Suprapubic skin (tissue), 4 donors: ENCODE results near the gene NINL. TPM values are rescaled to one million over a fixed set of nuclear protein-coding genes. Genes with fewer than 3 reads are reported as not detected.
"Not testable (repeated sequence)": the region's sequence is repeated elsewhere in the genome, so short reads cannot be mapped to it uniquely, and the experiment has no call there.

Source experiments
- DNase-seq, 2 donors: peaks; one replicate each; pipeline ENCODE4 v3.0.0-alpha.2; 2019; ENCODE audit warnings: low spot score in 2 of 2
- H3K27ac ChIP-seq: fragments of 200-600 bp; sonication (generic); one replicate; pipeline ENCODE4 v1.5.1; 2019
- H3K27me3 ChIP-seq: fragments of 200-600 bp; sonication (generic); one replicate; pipeline ENCODE4 v1.5.1; 2019
- H3K36me3 ChIP-seq: fragments of 200-600 bp; sonication (generic); one replicate; pipeline ENCODE4 v1.5.1; 2019
- H3K4me1 ChIP-seq: fragments of 200-600 bp; sonication (generic); one replicate; pipeline ENCODE4 v1.5.1; 2019
- H3K4me3 ChIP-seq: fragments of 200-600 bp; sonication (generic); one replicate; pipeline ENCODE4 v1.5.1; 2019; ENCODE audit warnings: mild to moderate bottlenecking
- H3K9me3 ChIP-seq: fragments of 200-600 bp; sonication (generic); one replicate; pipeline ENCODE4 v1.5.1; 2019
- EP300 ChIP-seq: sonication (generic); formaldehyde crosslinking; IDR thresholded peaks from one replicate; pipeline ENCODE4 v1.6.1; 2017; ENCODE audit warnings: antibody characterized with exemption
- POLR2A ChIP-seq, 2 donors: fragments of 450-650 bp; IDR thresholded peaks; one replicate each; pipeline ENCODE4 v1.6.1; 2017; ENCODE audit warnings: antibody characterized with exemption in 2 of 2, mild to moderate bottlenecking in 2 of 2, moderate library complexity in 2 of 2
- POLR2AphosphoS5 ChIP-seq, 3 donors: sonication (generic); formaldehyde crosslinking; IDR thresholded peaks; one replicate each; pipeline ENCODE4 v1.6.1; 2017; ENCODE audit warnings: antibody characterized with exemption in 3 of 3
- WGBS: methylation state at CpG from one replicate; pipeline ENCODE4 v1.1.5; 2018; 5-methylcytosine and 5-hydroxymethylcytosine counted together
- total RNA-seq, 4 donors: library from RNA; depleted of rRNA; stranded (reverse); fragments of >200 nt; gene quantifications; one replicate each; pipeline ENCODE4 v1.1.0, GENCODE V29; 2016
- TF ChIP-seq, protein P1 (sequence below), 2 donors: fragments of 200-600 bp in 1 of 2; fragments of 450-650 bp in 1 of 2; sonication (generic) in 1 of 2; IDR thresholded peaks; one replicate each; pipeline ENCODE4 v1.5.1; 2016 to 2019; ENCODE audit warnings: antibody characterized with exemption in 2 of 2, mild to moderate bottlenecking in 1 of 2, moderate library complexity in 1 of 2

NINL gene
- total RNA-seq, 4 donors from 2014 or later = 2.0 to 6.9 (median 2.6) TPM

- 84% methylated on average over 5 of the region's 5 CpGs for WGBS
- Histone ChIP-seq H3K27ac (no peak overlapping the region), H3K4me3 (no peak overlapping the region), H3K36me3 (no peaks in the 10 kb centered on the region), H3K27me3 (no peaks in the 10 kb centered on the region), H3K9me3 (no peaks in the 10 kb centered on the region), H3K4me1 (peaks cover 14% of the 10 kb centered on the region)
- TF ChIP-seq POLR2AphosphoS5 (IDR thresholded peaks at IDR 0.05) (no peak), POLR2A (IDR thresholded peaks at IDR 0.05) (no peak), EP300 (no peak)
- TF ChIP-seq, protein P1, sequence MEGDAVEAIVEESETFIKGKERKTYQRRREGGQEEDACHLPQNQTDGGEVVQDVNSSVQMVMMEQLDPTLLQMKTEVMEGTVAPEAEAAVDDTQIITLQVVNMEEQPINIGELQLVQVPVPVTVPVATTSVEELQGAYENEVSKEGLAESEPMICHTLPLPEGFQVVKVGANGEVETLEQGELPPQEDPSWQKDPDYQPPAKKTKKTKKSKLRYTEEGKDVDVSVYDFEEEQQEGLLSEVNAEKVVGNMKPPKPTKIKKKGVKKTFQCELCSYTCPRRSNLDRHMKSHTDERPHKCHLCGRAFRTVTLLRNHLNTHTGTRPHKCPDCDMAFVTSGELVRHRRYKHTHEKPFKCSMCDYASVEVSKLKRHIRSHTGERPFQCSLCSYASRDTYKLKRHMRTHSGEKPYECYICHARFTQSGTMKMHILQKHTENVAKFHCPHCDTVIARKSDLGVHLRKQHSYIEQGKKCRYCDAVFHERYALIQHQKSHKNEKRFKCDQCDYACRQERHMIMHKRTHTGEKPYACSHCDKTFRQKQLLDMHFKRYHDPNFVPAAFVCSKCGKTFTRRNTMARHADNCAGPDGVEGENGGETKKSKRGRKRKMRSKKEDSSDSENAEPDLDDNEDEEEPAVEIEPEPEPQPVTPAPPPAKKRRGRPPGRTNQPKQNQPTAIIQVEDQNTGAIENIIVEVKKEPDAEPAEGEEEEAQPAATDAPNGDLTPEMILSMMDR (IDR thresholded peaks at IDR 0.05) = no peak
- DNase-seq = no peak
These were observed 32.4 kb downstream of the NINL start for GRCh38 chr20:25552977-25553376.

- TF ChIP-seq, protein P1 (IDR thresholded peaks at IDR 0.05) = no peak
- no peak for TF ChIP-seq EP300
- TF ChIP-seq POLR2A (IDR thresholded peaks at IDR 0.05) = no peak
- no peak for TF ChIP-seq POLR2AphosphoS5 (IDR thresholded peaks at IDR 0.05)
- DNase-seq = no peak
- Histone ChIP-seq H3K4me1 (peaks cover 14% of the 10 kb centered on the region), H3K36me3 (no peaks in the 10 kb centered on the region), H3K27ac (no peak overlapping the region), H3K9me3 (no peaks in the 10 kb centered on the region), H3K4me3 (no peak overlapping the region), H3K27me3 (no peaks in the 10 kb centered on the region)
- 84% methylated on average over 6 of the region's 6 CpGs for WGBS
These were observed 33.7 kb downstream of the NINL start for GRCh38 chr20:25551413-25552215.

DNA sequence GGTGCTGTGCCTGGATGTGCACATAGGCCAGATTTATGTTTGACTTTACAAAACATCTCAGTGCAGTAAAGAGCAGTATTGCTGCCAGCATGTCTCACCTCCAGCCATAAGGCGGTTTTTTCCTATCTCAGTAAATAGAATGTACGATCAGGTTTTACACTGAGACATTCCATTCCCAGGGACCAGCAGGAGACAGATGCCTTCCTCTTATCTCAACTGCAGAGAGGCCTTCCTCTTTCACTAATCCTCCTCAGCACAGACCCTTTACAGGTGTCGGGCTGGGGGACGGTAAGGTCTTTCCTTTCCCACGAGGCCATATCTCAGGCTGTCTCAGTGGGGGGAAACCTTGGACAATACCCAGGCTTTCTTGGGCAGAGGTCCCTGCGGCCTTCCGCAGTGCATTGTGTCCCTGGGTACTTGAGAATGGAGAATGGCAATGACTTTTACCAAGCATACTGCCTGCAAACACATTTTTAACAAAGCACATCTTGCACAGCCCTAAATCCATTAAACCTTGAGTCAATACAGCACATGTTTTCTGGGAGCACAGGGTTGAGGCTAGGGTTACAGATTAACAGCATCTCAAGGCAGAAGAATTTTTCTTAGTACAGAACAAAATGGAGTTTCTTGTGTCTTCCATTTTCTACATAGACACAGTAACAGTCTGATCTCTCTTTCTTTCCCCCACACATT lies 34.5 kb downstream of the NINL start:
- DNase-seq, H3K27me3 ChIP-seq, H3K36me3 ChIP-seq, H3K27ac ChIP-seq, H3K4me3 ChIP-seq, H3K9me3 ChIP-seq: not testable (repeated sequence)
- WGBS = 93% methylated on average over 7 of the region's 7 CpGs
- H3K4me1 ChIP-seq = peaks cover 14% of the 10 kb centered on the region

DNA sequence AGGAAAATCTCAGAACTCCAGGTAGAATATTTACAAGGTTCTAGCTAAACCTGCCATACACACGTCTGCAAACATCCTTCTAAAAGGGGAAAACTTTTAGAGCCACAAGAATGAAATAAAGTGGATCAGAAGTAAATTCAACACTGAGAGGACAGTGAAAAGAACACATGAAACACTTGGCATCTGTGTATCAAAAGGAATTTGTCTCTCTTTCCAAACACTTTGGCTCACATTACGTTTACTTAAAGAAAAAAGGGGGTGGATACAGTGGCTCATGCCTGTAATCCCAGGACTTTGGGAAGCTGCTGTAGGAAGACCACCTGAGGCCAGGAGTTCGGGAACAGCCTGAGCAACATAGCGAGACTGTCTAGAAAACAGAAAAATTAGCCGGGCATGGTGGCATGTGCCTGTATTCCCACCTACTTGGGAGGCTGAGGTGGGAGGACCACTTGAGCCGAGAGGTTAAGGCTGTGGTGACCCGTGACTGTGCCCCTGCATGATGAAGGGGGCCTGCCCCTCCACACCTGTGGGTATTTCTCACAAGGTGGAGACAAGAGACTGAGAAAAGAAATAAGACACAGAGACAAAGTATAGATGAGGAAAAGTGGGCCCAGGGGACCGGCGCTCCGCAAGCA lies 35.4 kb downstream of the NINL start:
- Histone ChIP-seq H3K4me1 (peaks cover 14% of the 10 kb centered on the region), H3K27ac (no peak overlapping the region), H3K27me3 (no peaks in the 10 kb centered on the region), H3K36me3 (no peaks in the 10 kb centered on the region), H3K4me3 (no peak overlapping the region), H3K9me3 (no peaks in the 10 kb centered on the region)
- no peak for DNase-seq
- TF ChIP-seq, protein P1 (IDR thresholded peaks at IDR 0.05) = no peak
- 67% methylated on average over 10 of the region's 10 CpGs for WGBS

- Histone ChIP-seq H3K27me3 (no peaks in the 10 kb centered on the region), H3K4me3 (no peak overlapping the region), H3K36me3 (no peaks in the 10 kb centered on the region), H3K4me1 (peaks cover 14% of the 10 kb centered on the region), H3K9me3 (no peaks in the 10 kb centered on the region), H3K27ac (no peak overlapping the region)
- 57% methylated on average over 12 of the region's 15 CpGs for WGBS
- TF ChIP-seq POLR2A (IDR thresholded peaks at IDR 0.05) (no peak), EP300 (no peak), POLR2AphosphoS5 (IDR thresholded peaks at IDR 0.05) (no peak)
- TF ChIP-seq, protein P1 (IDR thresholded peaks at IDR 0.05) = no peak
- DNase-seq = no peak
These were observed 36.1 kb downstream of the NINL start for GRCh38 chr20:25549172-25549773.
